OCI-LY7 (cell line): Measurements from ENCODE around the gene LINC00237. TPM values are rescaled to one million over a fixed set of nuclear protein-coding genes. Genes with fewer than 3 reads are reported as not detected.

Experiments used
- BruUV-seq: library from RNA; stranded (reverse); fragments of 400-500 nt; replicated peaks from 2 replicates; lab custom pipeline; 2021; lab: Mats Ljungman, UMichigan
- CTCF ChIA-PET: fragments of 300-600 bp; sonication (Branson Sonifier 250); formaldehyde crosslinking; loops from one replicate; lab custom pipeline; 2022; ENCODE audit warnings: antibody characterized with exemption; ENCODE audit not compliant: unreplicated experiment; lab: Charles Lee
- POLR2A ChIA-PET: fragments of 300-600 bp; sonication (Branson Sonifier 250); formaldehyde crosslinking; loops from one replicate; lab custom pipeline; 2022; ENCODE audit warnings: antibody characterized with exemption; lab: Charles Lee
- DNase-seq: peaks from one replicate; pipeline ENCODE4 v3.0.0-alpha.2; 2015; ENCODE audit warnings: low spot score
- H2AFZ ChIP-seq: fragments of 200-600 bp; sonication (generic), shearing (Covaris generic); 2 replicates; pipeline ENCODE4 v1.6.1; 2014; ENCODE audit warnings: mild to moderate bottlenecking, antibody characterized with exemption, low read length, moderate library complexity
- H3K27ac ChIP-seq: fragments of 200-600 bp; sonication (generic); 2 replicates; pipeline ENCODE4 v1.5.1; 2014; ENCODE audit warnings: mixed run types, low read depth, mild to moderate bottlenecking, moderate library complexity, low read length, inconsistent platforms; ENCODE audit not compliant: poor library complexity, severe bottlenecking
- H3K36me3 ChIP-seq: fragments of 200-600 bp; sonication (generic); 2 replicates; pipeline ENCODE4 v1.6.1; 2014; ENCODE audit warnings: mild to moderate bottlenecking, antibody characterized with exemption, low read length, moderate library complexity, mixed read lengths; ENCODE audit not compliant: insufficient read depth
- H3K4me1 ChIP-seq: fragments of 200-600 bp; sonication (generic); 2 replicates; pipeline ENCODE4 v1.5.1; 2014; ENCODE audit warnings: mild to moderate bottlenecking, low read length; ENCODE audit not compliant: insufficient read depth, poor library complexity, severe bottlenecking
- H3K4me2 ChIP-seq: fragments of 200-600 bp; sonication (generic); 2 replicates; pipeline ENCODE4 v1.6.1; 2014; ENCODE audit warnings: mild to moderate bottlenecking, low read length
- H3K4me3 ChIP-seq: fragments of 200-600 bp; sonication (generic); 2 replicates; pipeline ENCODE4 v1.5.1; 2014; ENCODE audit warnings: mild to moderate bottlenecking, low read depth, low read length; ENCODE audit not compliant: poor library complexity, severe bottlenecking
- H3K79me2 ChIP-seq: fragments of 200-600 bp; sonication (generic); 2 replicates; pipeline ENCODE4 v1.6.1; 2016; ENCODE audit warnings: low read depth, mild to moderate bottlenecking, low read length, moderate library complexity, mixed read lengths; ENCODE audit not compliant: insufficient read depth
- H3K9me2 ChIP-seq: fragments of 200-600 bp; sonication (generic); 2 replicates; pipeline ENCODE4 v1.6.1; 2016; ENCODE audit warnings: mild to moderate bottlenecking, low read length, mixed read lengths; ENCODE audit not compliant: insufficient read depth
- H3K9me3 ChIP-seq: fragments of 200-600 bp; sonication (generic); 2 replicates; pipeline ENCODE4 v1.6.1; 2014; ENCODE audit warnings: mild to moderate bottlenecking, mixed run types, low read length, mixed read lengths
- H4K20me1 ChIP-seq: fragments of 200-600 bp; sonication (generic); 2 replicates; pipeline ENCODE4 v1.6.1; 2014; ENCODE audit warnings: mild to moderate bottlenecking, antibody characterized with exemption, low read length, moderate library complexity, mixed read lengths; ENCODE audit not compliant: insufficient read depth
- CTCF ChIP-seq: fragments of 200-600 bp; sonication (generic); conservative IDR thresholded peaks from 2 replicates; pipeline ENCODE4 v1.5.1; 2014; ENCODE audit warnings: mild to moderate bottlenecking, antibody characterized with exemption, low read length, moderate library complexity, mixed read lengths
- EZH2phosphoT487 ChIP-seq: fragments of 200-600 bp; sonication (generic); IDR thresholded peaks from 2 replicates; pipeline ENCODE4 v1.6.1; 2018; ENCODE audit warnings: low read depth, borderline replicate concordance, mild to moderate bottlenecking, mixed run types, antibody characterized with exemption, low read length, moderate library complexity, mixed read lengths
- intact Hi-C: fragments of 100-400 bp; cut with micrococcal nuclease; formaldehyde crosslinking; loops from one replicate; pipeline ENCODE4 v1.10.0; 2022; ENCODE audit not compliant: unreplicated experiment
- total RNA-seq, 2 experiments: library from RNA; depleted of rRNA in 1 of 2; stranded (reverse); fragments of >200 nt in 1 of 2; shearing (Covaris generic) in 1 of 2; gene quantifications; 2 replicates each; pipeline ENCODE4 v1.2.3, GENCODE V29; 2014 to 2022

Gene LINC00237
- total RNA-seq, 2 experiments from 2014 or later, result not detected

GRCh38 chr20:21067255-21067654, 38.9 kb downstream of the LINC00237 start:
- Histone ChIP-seq H3K27ac (no peak overlapping the region), H3K4me2 (no peak overlapping the region), H2AFZ (no peak overlapping the region), H3K4me1 (no peaks in the 10 kb centered on the region), H3K36me3 (no peaks in the 10 kb centered on the region), H3K4me3 (no peak overlapping the region), H4K20me1 (no peaks in the 10 kb centered on the region), H3K79me2 (no peaks in the 10 kb centered on the region), H3K9me3 (no peaks in the 10 kb centered on the region), H3K9me2 (no peaks in the 10 kb centered on the region)
- no TSS peak for BruUV-seq
- intact Hi-C loops, result no loop called here
- POLR2A ChIA-PET, result no interaction called here
- CTCF ChIA-PET, result no interaction called here
- TF ChIP-seq CTCF, result no peak
- no peak for TF ChIP-seq EZH2phosphoT487
- DNase-seq, result no peak

GRCh38 chr20:21064924-21065323, 41.2 kb downstream of the LINC00237 start:
- H3K27ac ChIP-seq, result no peak overlapping the region
- no peak for TF ChIP-seq CTCF
- TF ChIP-seq EZH2phosphoT487, result no peak
- no peaks in the 10 kb centered on the region for H3K4me1 ChIP-seq
- CTCF ChIA-PET, result no interaction called here
- no peak overlapping the region for H3K4me3 ChIP-seq
- no TSS peak for BruUV-seq
- no peaks in the 10 kb centered on the region for H3K9me2 ChIP-seq
- H3K79me2 ChIP-seq, result no peaks in the 10 kb centered on the region
- no peaks in the 10 kb centered on the region for H3K36me3 ChIP-seq
- H3K9me3 ChIP-seq, result no peaks in the 10 kb centered on the region
- H2AFZ ChIP-seq, result no peak overlapping the region
- H3K4me2 ChIP-seq, result no peak overlapping the region
- no peaks in the 10 kb centered on the region for H4K20me1 ChIP-seq
- DNase-seq, result no peak
- intact Hi-C loops, result no loop called here
- POLR2A ChIA-PET, result interaction anchor here (0.7 kb wide), 1 partner anchor 210 kb away, joined by 3 read pairs; no protein-coding TSS in a partner anchor

DNA sequence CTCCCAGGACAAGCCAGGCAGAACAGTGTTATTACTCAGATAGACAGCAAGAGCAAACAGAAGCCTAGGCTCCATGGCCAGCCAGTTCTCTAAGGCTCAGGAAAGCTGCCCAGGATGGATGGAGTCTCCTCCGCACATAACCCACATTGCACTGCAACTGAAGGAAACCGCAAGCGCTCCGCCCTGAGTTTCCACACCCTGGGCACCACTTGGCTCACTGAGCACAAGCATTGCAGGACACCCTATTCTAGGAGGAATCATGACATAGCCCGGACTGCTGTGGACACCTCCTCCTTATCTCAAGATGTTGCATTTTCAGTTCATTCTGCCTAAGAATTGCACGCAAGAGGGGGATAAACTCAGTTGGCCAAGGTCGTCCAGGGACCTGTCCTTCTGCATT, 42.9 kb downstream of the LINC00237 start:
- POLR2A ChIA-PET, result no interaction called here
- Histone ChIP-seq H3K79me2 (no peaks in the 10 kb centered on the region), H2AFZ (no peak overlapping the region), H3K27ac (no peak overlapping the region), H3K4me2 (no peak overlapping the region), H4K20me1 (no peaks in the 10 kb centered on the region), H3K9me3 (no peaks in the 10 kb centered on the region), H3K4me1 (no peaks in the 10 kb centered on the region), H3K36me3 (no peaks in the 10 kb centered on the region), H3K4me3 (no peak overlapping the region), H3K9me2 (no peaks in the 10 kb centered on the region)
- CTCF ChIA-PET, result no interaction called here
- BruUV-seq, result no TSS peak
- TF ChIP-seq EZH2phosphoT487, result no peak
- TF ChIP-seq CTCF, result no peak
- intact Hi-C loops, result no loop called here
- no peak for DNase-seq
